LNCAP (cell line): ENCODE results near the gene NF2.

ENCODE experiments used
- CTCF ChIP-seq: fragments of 450-650 bp; IDR thresholded peaks from 2 replicates; pipeline ENCODE4 v1.5.1; 2017; ENCODE audit warnings: mild to moderate bottlenecking

The NF2 gene

GRCh38 chr22:29697853-29698598 lies 94.6 kb downstream of the NF2 start:
- TF ChIP-seq CTCF, result no peak

GRCh38 chr22:29700206-29700899 lies 96.9 kb downstream of the NF2 start:
- no peak for TF ChIP-seq CTCF

- no peak for TF ChIP-seq CTCF
Measured at GRCh38 chr22:29700900-29701154, 97.4 kb downstream of the NF2 start.

GRCh38 chr22:29701155-29701999 lies 97.9 kb downstream of the NF2 start:
- TF ChIP-seq CTCF, result peak; percentile 20; the same call in 1 of the 2 replicates

GRCh38 chr22:29702000-29702930 lies 98.8 kb downstream of the NF2 start:
- TF ChIP-seq CTCF, result peak; percentile 30; the same call in 1 of the 2 replicates

GRCh38 chr22:29702931-29703501 lies 99.6 kb downstream of the NF2 start:
- TF ChIP-seq CTCF, result no peak
